SU-DHL-6 (cell line): ENCODE results near the gene PPFIBP2.

Experiments
- H2AFZ ChIP-seq: fragments of 200-600 bp; sonication (generic); 2 replicates; pipeline ENCODE4 v1.6.1; 2014; ENCODE audit warnings: low read depth, mild to moderate bottlenecking, moderate library complexity, mixed read lengths, antibody characterized with exemption, low read length; ENCODE audit not compliant: severe bottlenecking
- H3F3A ChIP-seq: fragments of 200-600 bp; shearing (Covaris generic); 2 replicates; pipeline ENCODE4 v1.6.0; 2016; ENCODE audit warnings: antibody characterized with exemption, mild to moderate bottlenecking; ENCODE audit not compliant: insufficient read depth
- H3K27ac ChIP-seq: fragments of 200-600 bp; sonication (generic); 2 replicates; pipeline ENCODE4 v1.5.1; 2016; ENCODE audit warnings: low read depth, mild to moderate bottlenecking, low read length, moderate library complexity, mixed read lengths
- H3K27me3 ChIP-seq: fragments of 200-600 bp; sonication (generic), shearing (Covaris generic); 2 replicates; pipeline ENCODE4 v1.6.0; 2014; ENCODE audit warnings: mild to moderate bottlenecking, low read length
- H3K36me3 ChIP-seq: fragments of 200-600 bp; sonication (generic); 2 replicates; pipeline ENCODE4 v1.6.1; 2014; ENCODE audit warnings: mild to moderate bottlenecking, low read length, mixed read lengths
- H3K4me2 ChIP-seq: fragments of 300-600, 200-600 bp; shearing (Covaris generic), sonication (generic); 2 replicates; pipeline ENCODE4 v1.6.0; 2014; ENCODE audit warnings: low read length, low read depth, mild to moderate bottlenecking; ENCODE audit not compliant: poor library complexity, severe bottlenecking
- H3K4me3 ChIP-seq: fragments of 200-600 bp; sonication (generic); 2 replicates; pipeline ENCODE4 v1.5.1; 2014; ENCODE audit warnings: antibody characterized with exemption, low read length, mild to moderate bottlenecking, mixed read lengths; ENCODE audit not compliant: insufficient read depth, poor library complexity, severe bottlenecking
- H3K79me2 ChIP-seq: fragments of 200-600 bp; sonication (generic); 2 replicates; pipeline ENCODE4 v1.6.1; 2014; ENCODE audit warnings: mild to moderate bottlenecking, low read length, moderate library complexity; ENCODE audit not compliant: insufficient read depth
- H3K9ac ChIP-seq: fragments of 200-600 bp; sonication (generic); 2 replicates; pipeline ENCODE4 v1.7.0; 2014; ENCODE audit warnings: mild to moderate bottlenecking, low read length
- H3K9me2 ChIP-seq: fragments of 200-600 bp; sonication (generic); replicated peaks from 2 replicates; pipeline ENCODE4 v1.6.1; 2014; ENCODE audit warnings: low read length; ENCODE audit not compliant: insufficient read depth
- H3K9me3 ChIP-seq: fragments of 200-600 bp; sonication (generic); 2 replicates; pipeline ENCODE4 v1.6.1; 2014; ENCODE audit warnings: low read length, mixed read lengths; ENCODE audit not compliant: insufficient read depth
- H4K20me1 ChIP-seq: fragments of 200-600 bp; sonication (generic); 2 replicates; pipeline ENCODE4 v1.6.1; 2014; ENCODE audit warnings: low read depth, mild to moderate bottlenecking, antibody characterized with exemption, low read length, moderate library complexity, mixed read lengths
- EZH2phosphoT487 ChIP-seq: fragments of 200-600 bp; sonication (generic), shearing (Covaris generic); conservative IDR thresholded peaks from 2 replicates; pipeline ENCODE4 v1.6.1; 2018; ENCODE audit warnings: mild to moderate bottlenecking, antibody characterized with exemption, low read length, moderate library complexity, mixed read lengths
- TF ChIP-seq, protein P1 (sequence below): fragments of 200-600 bp; sonication (generic); IDR thresholded peaks from one replicate; pipeline ENCODE4 v1.5.1; 2017; ENCODE audit warnings: antibody characterized with exemption, mild to moderate bottlenecking, low read length, moderate library complexity; ENCODE audit not compliant: insufficient read depth, poor library complexity, severe bottlenecking

PPFIBP2 gene

DNA sequence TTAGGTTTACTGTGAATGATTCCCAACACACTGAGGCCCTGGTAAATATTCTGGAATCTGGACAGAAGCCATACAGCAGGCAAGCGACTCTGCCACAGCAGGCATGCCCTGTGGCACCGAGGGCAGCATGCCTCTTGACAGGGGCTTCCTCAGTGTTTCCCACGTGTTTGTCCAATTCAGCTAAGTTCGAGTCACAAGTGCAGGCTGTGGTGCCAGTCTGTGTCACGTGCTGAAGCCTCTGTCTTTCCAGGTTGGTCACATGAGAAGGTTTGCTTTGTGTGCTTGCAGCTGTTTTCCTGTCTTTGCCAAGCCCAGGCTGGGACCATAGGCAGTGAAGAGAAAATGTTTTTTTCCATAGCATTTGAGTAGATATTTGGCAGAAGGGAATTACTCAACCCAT lies 2.4 kb upstream of the PPFIBP2 start:
- H3K4me3 ChIP-seq: no peak overlapping the region
- H3F3A ChIP-seq: peaks cover 11% of the 10 kb centered on the region
- no peak overlapping the region for H3K4me2 ChIP-seq
- H3K27me3 ChIP-seq: no peaks in the 10 kb centered on the region
- no peaks in the 10 kb centered on the region for H3K9me2 ChIP-seq
- H3K79me2 ChIP-seq: no peaks in the 10 kb centered on the region
- no peaks in the 10 kb centered on the region for H3K9me3 ChIP-seq
- TF ChIP-seq, protein P1, sequence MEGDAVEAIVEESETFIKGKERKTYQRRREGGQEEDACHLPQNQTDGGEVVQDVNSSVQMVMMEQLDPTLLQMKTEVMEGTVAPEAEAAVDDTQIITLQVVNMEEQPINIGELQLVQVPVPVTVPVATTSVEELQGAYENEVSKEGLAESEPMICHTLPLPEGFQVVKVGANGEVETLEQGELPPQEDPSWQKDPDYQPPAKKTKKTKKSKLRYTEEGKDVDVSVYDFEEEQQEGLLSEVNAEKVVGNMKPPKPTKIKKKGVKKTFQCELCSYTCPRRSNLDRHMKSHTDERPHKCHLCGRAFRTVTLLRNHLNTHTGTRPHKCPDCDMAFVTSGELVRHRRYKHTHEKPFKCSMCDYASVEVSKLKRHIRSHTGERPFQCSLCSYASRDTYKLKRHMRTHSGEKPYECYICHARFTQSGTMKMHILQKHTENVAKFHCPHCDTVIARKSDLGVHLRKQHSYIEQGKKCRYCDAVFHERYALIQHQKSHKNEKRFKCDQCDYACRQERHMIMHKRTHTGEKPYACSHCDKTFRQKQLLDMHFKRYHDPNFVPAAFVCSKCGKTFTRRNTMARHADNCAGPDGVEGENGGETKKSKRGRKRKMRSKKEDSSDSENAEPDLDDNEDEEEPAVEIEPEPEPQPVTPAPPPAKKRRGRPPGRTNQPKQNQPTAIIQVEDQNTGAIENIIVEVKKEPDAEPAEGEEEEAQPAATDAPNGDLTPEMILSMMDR: no peak
- no peak for TF ChIP-seq EZH2phosphoT487
- no peak overlapping the region for H3K27ac ChIP-seq
- H3K9ac ChIP-seq: no peak overlapping the region
- no peaks in the 10 kb centered on the region for H4K20me1 ChIP-seq
- H3K36me3 ChIP-seq: no peaks in the 10 kb centered on the region
- no peak overlapping the region for H2AFZ ChIP-seq

DNA sequence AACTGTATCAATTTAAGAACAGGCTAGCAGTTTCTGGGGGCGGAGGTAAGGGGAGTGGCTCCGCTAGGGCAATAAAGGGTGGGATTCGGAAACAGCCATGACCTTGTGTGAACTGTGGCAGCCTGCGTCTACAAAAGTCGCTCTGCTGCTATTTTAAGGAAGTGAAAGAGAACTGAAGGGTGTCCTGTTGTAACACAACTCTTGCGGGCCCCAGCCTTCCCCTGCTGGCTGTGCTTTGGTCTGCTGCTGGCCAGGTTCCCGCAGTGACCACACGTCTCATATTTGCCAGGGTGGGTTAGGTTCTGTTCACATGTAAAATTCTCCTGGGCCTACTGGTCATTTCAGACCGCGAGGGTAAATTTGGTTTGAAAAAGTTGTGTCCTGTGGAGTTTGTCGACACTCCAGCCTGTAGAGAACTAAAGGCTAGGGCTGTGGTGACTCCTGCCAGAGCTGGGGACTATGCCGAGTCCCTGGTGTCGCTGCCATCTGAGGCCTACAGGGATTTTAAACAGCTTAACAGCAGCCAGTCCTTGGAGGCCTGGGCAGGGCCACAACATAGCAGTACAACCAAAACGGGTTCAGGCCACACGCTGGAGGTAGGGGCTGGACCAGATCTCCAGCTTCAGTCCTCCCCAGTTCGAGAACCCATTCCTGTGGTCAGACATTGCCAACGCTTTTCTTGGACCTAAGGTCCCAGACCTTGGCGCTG lies 1.1 kb upstream of the PPFIBP2 start:
- TF ChIP-seq, protein P1: no peak
- TF ChIP-seq EZH2phosphoT487: no peak
- H2AFZ ChIP-seq: peak overlapping the region; percentile 82
- no peaks in the 10 kb centered on the region for H3K27me3 ChIP-seq
- H3F3A ChIP-seq: peaks cover 11% of the 10 kb centered on the region
- peak overlapping the region; percentile 79 for H3K27ac ChIP-seq
- no peaks in the 10 kb centered on the region for H3K9me3 ChIP-seq
- H4K20me1 ChIP-seq: no peaks in the 10 kb centered on the region
- peak overlapping the region; percentile 79 for H3K4me2 ChIP-seq
- H3K4me3 ChIP-seq: peak overlapping the region; percentile 70
- H3K9ac ChIP-seq: peak overlapping the region; percentile 64
- no peaks in the 10 kb centered on the region for H3K79me2 ChIP-seq
- H3K9me2 ChIP-seq: no peaks in the 10 kb centered on the region
- no peaks in the 10 kb centered on the region for H3K36me3 ChIP-seq

DNA sequence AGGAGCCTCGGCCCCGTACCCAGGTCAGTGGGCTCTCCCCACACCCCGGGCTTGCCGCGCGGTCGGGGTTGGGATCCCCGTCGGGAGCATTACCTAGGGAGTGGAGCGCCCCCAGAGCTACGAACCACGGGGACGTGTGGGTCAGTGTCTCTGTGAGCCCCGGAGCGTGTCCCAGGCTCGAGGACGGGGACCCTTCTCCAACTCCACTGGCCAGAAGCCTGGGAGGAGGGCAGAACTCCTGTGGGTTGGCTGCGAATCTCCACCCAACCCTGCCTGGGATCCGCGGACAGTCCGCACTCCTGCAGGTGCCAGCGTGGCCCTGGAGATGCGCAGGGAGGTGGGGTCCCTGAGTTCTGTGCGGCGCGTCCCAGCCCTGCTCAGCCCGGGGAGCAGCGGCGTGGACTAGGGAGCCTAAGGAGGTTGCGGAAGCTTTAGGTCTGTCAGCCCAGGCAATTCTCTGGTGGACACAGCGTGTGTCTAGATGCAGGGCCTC lies 346 bp downstream of the PPFIBP2 start:
- H4K20me1 ChIP-seq: no peaks in the 10 kb centered on the region
- no peaks in the 10 kb centered on the region for H3K9me3 ChIP-seq
- no peaks in the 10 kb centered on the region for H3K27me3 ChIP-seq
- H3K27ac ChIP-seq: no peak overlapping the region
- H3F3A ChIP-seq: peaks cover 11% of the 10 kb centered on the region
- H2AFZ ChIP-seq: peak overlapping the region; percentile 82
- no peaks in the 10 kb centered on the region for H3K79me2 ChIP-seq
- H3K4me3 ChIP-seq: peak overlapping the region; percentile 70
- H3K9me2 ChIP-seq: no peaks in the 10 kb centered on the region
- peak overlapping the region; percentile 79 for H3K4me2 ChIP-seq
- TF ChIP-seq, protein P1: no peak
- TF ChIP-seq EZH2phosphoT487: no peak
- H3K9ac ChIP-seq: peak overlapping the region; percentile 64
- no peaks in the 10 kb centered on the region for H3K36me3 ChIP-seq
